HepG2 (cell line): ENCODE results near the gene CASZ1. TPM values are rescaled to one million over a fixed set of nuclear protein-coding genes. Genes with fewer than 3 reads are reported as not detected.

Source experiments
- ARID2 ChIP-seq: sonication (generic); formaldehyde crosslinking; IDR thresholded peaks from 2 replicates; pipeline ENCODE4 v1.8.1; 2022; ENCODE audit warnings: mild to moderate bottlenecking, missing genetic modification reagents, borderline replicate concordance
- ATF7 ChIP-seq, 2 experiments: fragments of 450-650 bp in 1 of 2; sonication (generic) in 1 of 2; formaldehyde crosslinking in 1 of 2; IDR thresholded peaks; 2 replicates each; pipeline versions ENCODE4 v1.4.0 to v1.6.1; 2016 to 2020; ENCODE audit warnings: antibody characterized with exemption in 1 of 2, mild to moderate bottlenecking in 1 of 2, missing genetic modification reagents in 1 of 2
- FOXP1 ChIP-seq, 2 experiments: fragments of 450-650 bp in 1 of 2; IDR thresholded peaks; 2 replicates each; pipeline ENCODE4 v1.6.1; 2017 to 2018; ENCODE audit warnings: antibody characterized with exemption in 1 of 2
- GABPB1 ChIP-seq: IDR thresholded peaks from 2 replicates; pipeline ENCODE4 v1.6.1; 2016; ENCODE audit warnings: mild to moderate bottlenecking, missing genetic modification reagents, moderate library complexity, missing compliant biosample characterization
- JUND ChIP-seq: sonication (generic); formaldehyde crosslinking; IDR thresholded peaks from 2 replicates; pipeline ENCODE4 v1.8.0; 2022; ENCODE audit warnings: mild to moderate bottlenecking, missing genetic modification reagents
- MED1 ChIP-seq: sonication (generic); formaldehyde crosslinking; IDR thresholded peaks from 2 replicates; pipeline ENCODE4 v1.4.0; 2020; ENCODE audit warnings: missing genetic modification reagents
- NAIF1 ChIP-seq: sonication (generic); formaldehyde crosslinking; IDR thresholded peaks from 2 replicates; pipeline ENCODE4 v1.5.0; 2020; ENCODE audit warnings: mild to moderate bottlenecking, missing genetic modification reagents, borderline replicate concordance
- NFYB ChIP-seq: sonication (generic); formaldehyde crosslinking; IDR thresholded peaks from 2 replicates; pipeline ENCODE4 v1.4.0; 2020; ENCODE audit warnings: missing genetic modification reagents
- NR2C2 ChIP-seq: sonication (generic); formaldehyde crosslinking; IDR thresholded peaks from 2 replicates; pipeline ENCODE4 v1.4.0; 2020; ENCODE audit warnings: missing genetic modification reagents, mild to moderate bottlenecking, moderate library complexity, borderline replicate concordance
- SMAD1 ChIP-seq: sonication (generic); formaldehyde crosslinking; IDR thresholded peaks from 2 replicates; pipeline ENCODE4 v1.4.0; 2020; ENCODE audit warnings: missing genetic modification reagents, low read depth, mild to moderate bottlenecking, borderline replicate concordance
- TGIF2 ChIP-seq: IDR thresholded peaks from 2 replicates; pipeline ENCODE4 v1.6.1; 2016; ENCODE audit warnings: control low read depth, missing compliant biosample characterization
- ZBTB20 ChIP-seq: sonication (generic); formaldehyde crosslinking; IDR thresholded peaks from 2 replicates; pipeline ENCODE4 v1.8.1; 2023; ENCODE audit warnings: missing genetic modification reagents, low read depth, mild to moderate bottlenecking, borderline replicate concordance
- ZFYVE20 ChIP-seq: sonication (generic); formaldehyde crosslinking; IDR thresholded peaks from 2 replicates; pipeline ENCODE4 v1.8.0; 2023; ENCODE audit warnings: low read depth, mild to moderate bottlenecking, moderate library complexity, missing genetic modification reagents, borderline replicate concordance
- ZNF253 ChIP-seq: sonication (generic); formaldehyde crosslinking; IDR thresholded peaks from 2 replicates; pipeline ENCODE4 v1.8.0; 2022; ENCODE audit warnings: mild to moderate bottlenecking, missing genetic modification reagents, borderline replicate concordance
- polyA plus RNA-seq, 8 experiments: library from polyadenylated mRNA; depleted of rRNA in 3 of 8; stranded (reverse) in 7 of 8; unstranded in 1 of 8; fragments of >200 nt; fragmentation: Illumina TruSeq in 4 of 8; extraction: Trizol in 4 of 8; gene quantifications; 2 replicates each; pipeline versions ENCODE4 v1.2.1 to v1.2.3, GENCODE V29; 2011 to 2016; ENCODE audit warnings: low read depth in 4 of 8, missing spikeins in 1 of 8, mixed read lengths in 1 of 8; ENCODE audit not compliant: insufficient read depth in 1 of 8
- total RNA-seq, 5 experiments: library from RNA; depleted of rRNA; stranded (reverse); fragments of >200 nt; fragmentation: Illumina TruSeq; extraction: Trizol; gene quantifications; 2 replicates each; pipeline ENCODE4 v1.2.3, GENCODE V29; 2016; ENCODE audit warnings: low read depth in 1 of 5
- TF ChIP-seq, protein P1 (sequence below): IDR thresholded peaks from 2 replicates; pipeline ENCODE4 v1.6.1; 2018; ENCODE audit warnings: missing genetic modification reagents
- TF ChIP-seq, protein P2 (sequence below): sonication (generic); formaldehyde crosslinking; IDR thresholded peaks from 2 replicates; pipeline ENCODE4 v1.4.0; 2020; ENCODE audit warnings: missing genetic modification reagents
- TF ChIP-seq, protein P3 (sequence below): sonication (generic); formaldehyde crosslinking; IDR thresholded peaks from 2 replicates; pipeline ENCODE4 v1.5.1; 2020; ENCODE audit warnings: mild to moderate bottlenecking, missing genetic modification reagents, borderline replicate concordance
- TF ChIP-seq, protein P4 (sequence below): sonication (generic); formaldehyde crosslinking; IDR thresholded peaks from 2 replicates; pipeline ENCODE4 v1.4.0; 2020; ENCODE audit warnings: missing genetic modification reagents
- TF ChIP-seq, protein P5 (sequence below): sonication (generic); formaldehyde crosslinking; IDR thresholded peaks from 2 replicates; pipeline ENCODE4 v1.8.0; 2022; ENCODE audit warnings: low read depth, missing genetic modification reagents

The CASZ1 gene
- total and polyA plus RNA-seq, 2 of the 13 experiments (the other 11 are each of a cell fraction or from before 2014, with no cell fraction given) = 1.9 to 3.7 TPM

DNA sequence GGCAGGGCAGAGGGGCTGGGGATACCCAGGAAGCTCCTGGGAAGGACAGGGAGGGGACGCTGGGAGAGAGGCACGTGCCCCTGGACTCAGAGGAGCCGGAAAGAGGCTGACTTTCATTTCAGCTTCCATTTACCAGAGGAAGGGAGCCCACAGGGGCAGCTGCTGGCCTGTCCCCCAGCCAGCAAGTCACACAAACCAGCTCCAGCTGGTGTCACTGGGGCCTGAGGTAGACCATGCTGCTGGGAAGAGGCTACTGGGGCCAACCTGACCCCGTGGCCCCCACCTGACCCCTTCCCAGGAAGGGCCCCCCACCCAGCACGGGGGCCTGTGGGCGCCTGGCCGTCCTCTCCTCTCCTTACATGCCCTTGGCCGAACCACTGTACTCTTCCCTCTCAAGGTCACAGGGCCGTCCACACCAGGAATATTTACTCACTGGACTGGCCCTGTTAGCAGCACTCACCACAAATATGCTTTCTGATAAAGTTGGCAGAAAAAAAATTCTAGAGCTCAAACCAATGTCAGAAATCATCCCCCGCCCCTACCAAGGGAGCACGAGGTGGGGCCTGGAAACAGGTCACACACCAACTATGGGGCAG lies 110.5 kb downstream of the CASZ1 start (continued):
- TF ChIP-seq ATF7 (IDR thresholded peaks at IDR 0.05) = no peak
- TF ChIP-seq ATF7 (CRISPR knock-in tag; IDR thresholded peaks at IDR 0.05) = no peak
- TF ChIP-seq, protein P1, sequence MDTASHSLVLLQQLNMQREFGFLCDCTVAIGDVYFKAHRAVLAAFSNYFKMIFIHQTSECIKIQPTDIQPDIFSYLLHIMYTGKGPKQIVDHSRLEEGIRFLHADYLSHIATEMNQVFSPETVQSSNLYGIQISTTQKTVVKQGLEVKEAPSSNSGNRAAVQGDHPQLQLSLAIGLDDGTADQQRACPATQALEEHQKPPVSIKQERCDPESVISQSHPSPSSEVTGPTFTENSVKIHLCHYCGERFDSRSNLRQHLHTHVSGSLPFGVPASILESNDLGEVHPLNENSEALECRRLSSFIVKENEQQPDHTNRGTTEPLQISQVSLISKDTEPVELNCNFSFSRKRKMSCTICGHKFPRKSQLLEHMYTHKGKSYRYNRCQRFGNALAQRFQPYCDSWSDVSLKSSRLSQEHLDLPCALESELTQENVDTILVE (CRISPR knock-in tag) = no peak
- TF ChIP-seq ZNF253 (CRISPR knock-in tag) = no peak
- TF ChIP-seq, protein P2, sequence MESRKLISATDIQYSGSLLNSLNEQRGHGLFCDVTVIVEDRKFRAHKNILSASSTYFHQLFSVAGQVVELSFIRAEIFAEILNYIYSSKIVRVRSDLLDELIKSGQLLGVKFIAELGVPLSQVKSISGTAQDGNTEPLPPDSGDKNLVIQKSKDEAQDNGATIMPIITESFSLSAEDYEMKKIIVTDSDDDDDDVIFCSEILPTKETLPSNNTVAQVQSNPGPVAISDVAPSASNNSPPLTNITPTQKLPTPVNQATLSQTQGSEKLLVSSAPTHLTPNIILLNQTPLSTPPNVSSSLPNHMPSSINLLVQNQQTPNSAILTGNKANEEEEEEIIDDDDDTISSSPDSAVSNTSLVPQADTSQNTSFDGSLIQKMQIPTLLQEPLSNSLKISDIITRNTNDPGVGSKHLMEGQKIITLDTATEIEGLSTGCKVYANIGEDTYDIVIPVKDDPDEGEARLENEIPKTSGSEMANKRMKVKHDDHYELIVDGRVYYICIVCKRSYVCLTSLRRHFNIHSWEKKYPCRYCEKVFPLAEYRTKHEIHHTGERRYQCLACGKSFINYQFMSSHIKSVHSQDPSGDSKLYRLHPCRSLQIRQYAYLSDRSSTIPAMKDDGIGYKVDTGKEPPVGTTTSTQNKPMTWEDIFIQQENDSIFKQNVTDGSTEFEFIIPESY (CRISPR knock-in tag) = no peak
- TF ChIP-seq, protein P3, sequence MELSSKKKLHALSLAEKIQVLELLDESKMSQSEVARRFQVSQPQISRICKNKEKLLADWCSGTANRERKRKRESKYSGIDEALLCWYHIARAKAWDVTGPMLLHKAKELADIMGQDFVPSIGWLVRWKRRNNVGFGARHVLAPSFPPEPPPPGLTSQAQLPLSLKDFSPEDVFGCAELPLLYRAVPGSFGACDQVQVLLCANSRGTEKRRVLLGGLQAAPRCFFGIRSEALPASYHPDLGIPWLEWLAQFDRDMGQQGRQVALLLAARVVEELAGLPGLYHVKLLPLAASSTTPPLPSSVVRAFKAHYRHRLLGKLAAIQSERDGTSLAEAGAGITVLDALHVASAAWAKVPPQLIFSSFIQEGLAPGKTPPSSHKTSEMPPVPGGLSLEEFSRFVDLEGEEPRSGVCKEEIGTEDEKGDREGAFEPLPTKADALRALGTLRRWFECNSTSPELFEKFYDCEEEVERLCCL (CRISPR knock-in tag) = no peak
- TF ChIP-seq NAIF1 (CRISPR knock-in tag) = peak; percentile 58; the same call in 1 of the 2 replicates
- TF ChIP-seq GABPB1 = peak; percentile 66
- 0 out of 2 replicates have a peak, but pooled peaks have one; percentile 3 for TF ChIP-seq TGIF2 (CRISPR knock-in tag)
- TF ChIP-seq, protein P4, sequence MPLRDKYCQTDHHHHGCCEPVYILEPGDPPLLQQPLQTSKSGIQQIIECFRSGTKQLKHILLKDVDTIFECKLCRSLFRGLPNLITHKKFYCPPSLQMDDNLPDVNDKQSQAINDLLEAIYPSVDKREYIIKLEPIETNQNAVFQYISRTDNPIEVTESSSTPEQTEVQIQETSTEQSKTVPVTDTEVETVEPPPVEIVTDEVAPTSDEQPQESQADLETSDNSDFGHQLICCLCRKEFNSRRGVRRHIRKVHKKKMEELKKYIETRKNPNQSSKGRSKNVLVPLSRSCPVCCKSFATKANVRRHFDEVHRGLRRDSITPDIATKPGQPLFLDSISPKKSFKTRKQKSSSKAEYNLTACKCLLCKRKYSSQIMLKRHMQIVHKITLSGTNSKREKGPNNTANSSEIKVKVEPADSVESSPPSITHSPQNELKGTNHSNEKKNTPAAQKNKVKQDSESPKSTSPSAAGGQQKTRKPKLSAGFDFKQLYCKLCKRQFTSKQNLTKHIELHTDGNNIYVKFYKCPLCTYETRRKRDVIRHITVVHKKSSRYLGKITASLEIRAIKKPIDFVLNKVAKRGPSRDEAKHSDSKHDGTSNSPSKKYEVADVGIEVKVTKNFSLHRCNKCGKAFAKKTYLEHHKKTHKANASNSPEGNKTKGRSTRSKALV (CRISPR knock-in tag) = no peak
- 0 out of 2 replicates have a peak, but pooled peaks have one; percentile 64 for TF ChIP-seq ARID2 (CRISPR knock-in tag)
- no peak for TF ChIP-seq ZFYVE20
- TF ChIP-seq SMAD1 = no peak
- no peak for TF ChIP-seq JUND
- no peak for TF ChIP-seq ZBTB20 (CRISPR knock-in tag)
- peak; percentile 71 for TF ChIP-seq MED1 (CRISPR knock-in tag)
- no peak for TF ChIP-seq FOXP1 (IDR thresholded peaks at IDR 0.05)
- TF ChIP-seq FOXP1 (CRISPR knock-in tag; IDR thresholded peaks at IDR 0.05) = peak; percentile 43
- TF ChIP-seq NR2C2 = no peak
- TF ChIP-seq NFYB = no peak
- TF ChIP-seq, protein P5, sequence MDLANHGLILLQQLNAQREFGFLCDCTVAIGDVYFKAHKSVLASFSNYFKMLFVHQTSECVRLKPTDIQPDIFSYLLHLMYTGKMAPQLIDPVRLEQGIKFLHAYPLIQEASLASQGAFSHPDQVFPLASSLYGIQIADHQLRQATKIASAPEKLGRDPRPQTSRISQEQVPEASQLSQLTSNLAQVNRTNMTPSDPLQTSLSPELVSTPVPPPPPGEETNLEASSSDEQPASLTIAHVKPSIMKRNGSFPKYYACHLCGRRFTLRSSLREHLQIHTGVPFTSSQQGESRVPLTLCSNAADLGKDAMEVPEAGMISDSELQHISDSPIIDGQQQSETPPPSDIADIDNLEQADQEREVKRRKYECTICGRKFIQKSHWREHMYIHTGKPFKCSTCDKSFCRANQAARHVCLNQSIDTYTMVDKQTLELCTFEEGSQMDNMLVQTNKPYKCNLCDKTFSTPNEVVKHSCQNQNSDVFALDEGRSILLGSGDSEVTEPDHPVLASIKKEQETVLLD (CRISPR knock-in tag) = no peak
